HG03025 (cell line): ENCODE data around the gene TSEN2.

Experiments used
- ATAC-seq: cut with Tn5 transposase; IDR thresholded peaks from one replicate; pipeline ENCODE4 v1.9.1; 2021; ENCODE audit warnings: mild to moderate bottlenecking, moderate library complexity; ENCODE audit not compliant: unreplicated experiment, low FRiP score

TSEN2 gene

DNA sequence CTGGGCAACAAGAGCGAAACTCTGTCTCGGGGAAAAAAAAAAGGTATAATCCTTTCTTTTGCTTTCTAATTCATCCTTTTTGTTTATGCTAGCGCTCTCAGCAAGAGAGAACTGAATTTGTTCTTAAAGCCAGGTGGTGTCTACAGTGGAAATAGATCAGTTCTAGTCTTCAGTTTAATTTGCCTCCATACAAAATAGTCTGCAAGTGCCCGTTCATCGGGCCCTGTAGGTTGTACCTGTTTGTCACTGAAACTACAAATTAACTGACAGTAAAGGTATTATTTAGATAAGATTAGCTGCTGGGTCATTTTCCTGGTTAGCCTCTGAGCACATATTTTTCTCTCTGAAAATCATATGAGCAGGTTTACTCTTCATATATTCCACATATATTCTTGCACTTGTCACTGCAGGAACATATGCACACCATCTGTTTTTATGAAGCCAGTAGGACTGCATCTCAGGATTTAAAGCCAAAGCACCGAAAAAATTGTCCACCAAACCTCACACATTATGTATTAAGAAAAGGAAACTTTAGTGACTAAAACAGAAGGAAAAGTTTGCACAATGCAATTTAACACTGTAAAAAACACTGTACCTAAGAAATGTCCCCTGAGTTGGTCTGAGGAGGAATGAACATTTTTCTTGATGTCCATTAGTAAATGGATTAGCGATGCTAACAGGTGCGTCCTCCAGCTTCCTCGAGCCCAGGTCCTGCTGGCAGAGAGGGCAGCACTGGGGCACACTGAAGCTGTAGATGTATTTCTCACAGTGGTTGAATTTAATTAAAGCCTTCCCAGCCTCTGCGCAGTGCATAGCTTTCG lies 60.6 kb downstream of the TSEN2 start:
- no peak for ATAC-seq

DNA sequence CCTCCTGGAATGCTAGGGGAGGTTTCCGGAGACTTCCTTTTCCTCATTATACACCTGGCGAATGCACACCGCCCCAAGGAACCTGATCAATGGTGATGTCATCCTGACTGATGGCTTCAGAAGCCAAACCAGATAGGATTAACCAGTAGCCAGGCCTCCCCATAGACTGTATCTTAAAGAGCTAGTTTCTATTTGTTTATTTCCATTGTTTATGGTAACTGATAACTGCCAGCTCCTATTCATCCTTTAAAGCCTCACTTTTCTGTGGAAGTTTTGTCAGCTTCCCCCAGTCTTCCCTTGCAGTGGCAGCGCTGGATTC lies 61.2 kb downstream of the TSEN2 start, which contains the start of gene MKRN2OS:
MKRN2OS (minus strand) TSS at position 27 of the 319 bp plus-strand sequence. CDS start 35 bp downstream, outside the sequence.
- ATAC-seq: no peak

DNA sequence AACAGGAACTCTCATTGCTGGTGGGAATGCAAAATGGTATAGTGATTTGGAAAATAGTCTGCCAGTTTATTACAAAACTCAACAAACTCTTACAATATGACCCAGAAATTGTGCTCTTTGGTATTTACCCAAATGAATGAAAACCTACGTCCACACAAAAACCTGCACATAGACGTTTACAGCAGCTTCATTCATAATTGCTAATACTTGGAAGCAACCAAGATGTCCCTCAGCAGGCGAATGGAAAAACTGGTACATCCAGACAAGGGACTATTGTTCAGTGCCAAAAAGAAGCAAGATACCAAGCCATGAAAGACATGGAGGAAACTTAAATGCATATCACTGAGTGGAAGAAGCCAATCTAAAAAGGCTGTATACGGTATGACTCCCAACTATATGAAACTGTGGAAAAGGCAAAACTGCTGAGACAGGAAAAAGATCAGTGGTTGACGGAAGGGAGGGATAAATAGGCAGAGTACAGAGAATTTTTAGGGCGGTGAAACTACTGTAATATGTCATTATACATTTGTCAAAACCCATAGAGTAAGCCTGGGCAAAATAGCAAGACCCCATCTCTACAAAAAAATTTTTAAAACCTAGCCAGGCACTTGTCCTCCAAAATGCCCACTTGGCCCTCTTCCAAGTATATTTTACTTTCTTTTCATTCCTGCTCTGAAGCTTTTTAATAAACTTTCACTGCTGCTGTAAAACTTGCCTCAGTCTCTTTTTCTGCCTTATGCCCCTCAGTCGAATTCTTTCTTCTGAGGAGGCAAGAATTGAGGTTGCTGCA lies 65.9 kb downstream of the TSEN2 start:
- ATAC-seq: no peak

DNA sequence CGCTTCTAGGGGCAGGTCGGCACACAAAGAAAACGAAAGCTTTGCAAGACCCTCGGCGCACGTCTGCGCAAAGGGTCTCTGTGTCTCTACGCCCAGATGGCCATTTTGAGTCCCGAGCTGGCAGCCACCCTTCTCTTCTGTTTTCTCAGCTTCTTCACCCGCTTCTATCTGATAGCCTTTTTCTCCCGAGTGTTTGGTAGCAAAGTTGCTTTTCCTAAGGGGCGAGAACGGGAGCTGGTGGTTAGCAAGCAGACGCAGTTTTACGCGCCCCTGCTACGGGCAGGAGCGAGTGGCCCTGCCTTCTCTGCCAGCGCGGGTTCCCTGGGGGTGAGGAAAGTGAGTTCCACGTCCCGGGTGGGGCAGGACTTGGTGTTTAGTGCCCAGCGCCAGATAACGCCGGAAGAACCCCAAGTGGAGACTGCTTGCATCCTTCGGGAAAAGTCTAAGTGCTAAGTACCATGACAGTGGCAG lies 69.7 kb downstream of the TSEN2 start:
- ATAC-seq: no peak

DNA sequence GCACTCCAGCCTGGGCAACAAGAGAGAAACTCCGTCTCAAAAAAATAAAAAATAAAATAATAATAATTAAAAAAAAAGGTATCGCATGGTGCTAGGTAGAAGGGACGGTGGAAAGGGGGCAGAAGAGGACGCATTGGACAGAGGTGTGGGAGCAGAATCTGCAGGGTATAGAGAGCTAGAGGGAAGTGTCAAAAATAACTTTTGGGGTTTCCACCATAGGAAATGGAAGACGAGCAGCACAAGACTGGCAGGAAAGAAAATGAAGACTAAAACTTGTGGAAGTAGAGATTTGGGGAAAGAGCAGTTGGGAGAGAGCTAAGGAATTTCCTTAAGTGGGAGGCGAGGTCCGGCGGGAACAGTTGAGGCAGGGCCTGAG lies 72.0 kb downstream of the TSEN2 start:
- peak; percentile 10 for ATAC-seq

DNA sequence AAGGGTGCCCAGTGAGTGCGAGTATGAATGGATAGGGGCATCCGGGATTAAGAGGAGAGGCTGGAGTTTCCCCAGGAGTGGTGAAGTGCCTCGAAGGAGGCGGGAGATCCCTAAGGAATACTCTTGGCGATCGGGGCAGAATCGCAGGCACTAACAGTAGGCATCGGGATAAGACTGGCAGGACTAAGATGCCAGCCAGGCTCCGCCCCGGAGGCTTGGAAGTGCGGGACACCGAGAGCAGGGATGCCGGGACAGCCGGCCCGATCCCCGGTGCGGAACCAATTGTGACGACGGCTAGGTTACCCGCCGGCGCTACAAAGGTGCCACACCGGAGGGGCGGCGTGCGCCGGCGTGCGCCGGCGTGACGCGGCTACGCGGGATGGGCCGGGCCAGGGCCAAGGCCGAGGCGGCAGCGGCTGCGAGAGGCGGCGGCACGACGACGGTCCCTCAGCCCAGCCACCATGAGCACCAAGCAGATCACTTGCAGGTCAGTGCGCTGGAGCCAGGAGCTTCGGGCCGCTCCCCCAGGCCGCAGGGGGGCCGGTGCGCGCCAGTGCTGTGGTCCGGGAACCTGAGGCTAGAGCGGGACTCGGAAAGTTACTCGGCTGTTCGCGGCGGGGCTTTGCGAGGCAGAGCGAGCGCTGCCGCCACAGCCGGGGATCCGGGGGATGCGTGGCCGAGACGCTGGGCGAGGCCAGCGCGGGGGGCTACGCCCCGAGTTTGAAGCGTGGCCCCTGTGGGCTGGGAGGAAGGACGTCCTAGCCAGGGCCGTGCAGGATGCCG lies 72.6 kb downstream of the TSEN2 start, which contains the start of gene MKRN2:
MKRN2 (plus strand) TSS at position 398 of the 783 bp plus-strand sequence; CDS start at position 462, 64 bp downstream.
- ATAC-seq: peak; percentile 77

DNA sequence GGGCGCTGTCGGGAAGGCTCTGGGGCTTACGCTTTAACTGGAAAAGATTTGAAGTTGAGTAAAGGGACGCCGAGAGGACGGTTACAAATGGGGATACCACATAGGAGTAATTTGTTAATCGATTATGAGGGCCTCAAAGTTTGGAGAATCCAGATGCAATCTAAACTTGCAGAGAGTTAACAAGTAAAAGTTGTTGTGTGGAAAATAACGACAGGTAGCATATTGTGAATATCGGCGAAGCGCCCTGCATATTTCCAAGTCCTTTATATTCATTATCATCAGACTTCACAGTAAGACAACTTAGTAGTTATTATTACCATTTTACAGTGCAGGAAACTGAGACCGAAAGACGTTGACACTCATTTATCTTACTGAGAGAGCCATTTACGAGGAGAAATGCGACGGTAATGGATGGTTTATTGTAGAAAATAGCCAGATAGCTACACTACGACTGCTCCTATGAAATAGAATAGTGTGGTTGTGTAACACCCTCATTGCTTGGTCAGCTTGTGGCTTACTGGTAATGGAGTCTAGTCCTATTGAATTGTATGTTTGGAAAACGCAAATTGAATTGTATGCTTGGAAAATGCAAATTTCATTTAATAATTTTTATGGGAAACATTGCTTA lies 73.3 kb downstream of the TSEN2 start:
- no peak for ATAC-seq

DNA sequence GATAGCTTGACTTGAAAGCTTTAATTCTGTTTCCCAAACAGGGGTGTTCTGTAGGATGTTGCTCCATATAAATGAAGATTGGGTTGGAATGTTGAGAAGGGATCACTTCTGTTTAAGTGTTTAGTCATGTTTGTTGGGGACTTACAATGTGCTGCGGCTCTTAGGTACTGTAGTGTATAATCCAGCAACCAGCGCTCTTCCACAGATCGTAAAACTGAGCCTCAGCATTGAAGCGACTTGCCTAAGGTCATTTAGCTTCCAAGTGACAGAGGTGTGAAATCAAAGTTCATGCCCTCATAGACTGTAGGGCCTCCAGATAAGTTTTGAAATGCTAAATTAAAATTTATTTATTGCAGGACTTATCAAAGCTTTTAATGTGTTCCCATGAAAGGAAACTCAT lies 74.4 kb downstream of the TSEN2 start:
- no peak for ATAC-seq

DNA sequence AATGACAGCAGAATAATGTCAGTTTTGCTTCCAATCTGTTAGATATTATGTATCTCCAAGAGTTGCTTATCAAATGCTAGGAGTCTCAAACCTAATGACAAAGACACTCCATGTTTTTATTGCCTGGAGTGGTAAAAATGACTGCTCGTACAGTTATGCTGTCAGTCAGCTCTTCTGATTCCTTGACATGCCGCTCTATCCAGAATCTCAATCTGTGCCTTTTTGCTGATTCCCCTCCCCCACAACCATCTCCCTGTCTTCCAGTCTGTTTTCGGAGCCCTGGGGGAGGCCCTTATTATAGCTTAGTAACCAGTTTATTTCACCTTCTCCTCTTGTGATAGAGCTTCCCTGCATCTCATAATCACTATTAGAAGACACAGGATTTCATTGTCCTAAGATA lies 75.2 kb downstream of the TSEN2 start:
- no peak for ATAC-seq

DNA sequence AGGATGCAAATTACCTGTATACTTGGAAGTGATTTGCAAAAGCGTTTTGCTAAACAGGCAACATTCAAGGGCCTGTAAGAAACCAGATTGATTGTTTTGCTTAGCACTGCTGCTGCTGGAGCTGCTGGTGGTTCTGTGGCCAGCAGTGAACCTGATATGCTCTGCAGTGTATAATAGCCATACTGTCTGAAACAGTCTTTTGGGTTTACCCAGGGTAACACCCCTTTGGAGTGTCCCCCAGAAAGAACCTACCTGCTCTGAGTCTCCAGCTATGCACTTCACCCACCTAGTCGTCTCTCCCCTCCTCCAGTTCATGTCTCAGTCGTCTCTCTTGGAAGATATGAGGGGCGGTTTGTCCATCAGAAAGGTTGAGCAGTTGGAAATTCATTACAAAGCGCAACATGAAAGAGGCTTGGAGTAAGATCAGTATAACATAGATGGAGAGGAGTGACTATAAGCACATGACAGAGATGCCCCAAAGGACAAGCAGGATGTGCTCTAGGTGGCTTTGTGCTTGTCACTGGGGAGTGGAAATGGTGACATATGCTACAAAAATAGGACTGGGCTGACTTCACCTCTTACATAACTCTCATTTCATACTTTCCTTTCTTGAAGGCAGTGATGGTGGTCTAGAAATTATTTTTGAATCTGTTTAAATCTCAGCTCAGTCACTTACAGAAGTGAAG lies 76.4 kb downstream of the TSEN2 start:
- ATAC-seq: no peak

DNA sequence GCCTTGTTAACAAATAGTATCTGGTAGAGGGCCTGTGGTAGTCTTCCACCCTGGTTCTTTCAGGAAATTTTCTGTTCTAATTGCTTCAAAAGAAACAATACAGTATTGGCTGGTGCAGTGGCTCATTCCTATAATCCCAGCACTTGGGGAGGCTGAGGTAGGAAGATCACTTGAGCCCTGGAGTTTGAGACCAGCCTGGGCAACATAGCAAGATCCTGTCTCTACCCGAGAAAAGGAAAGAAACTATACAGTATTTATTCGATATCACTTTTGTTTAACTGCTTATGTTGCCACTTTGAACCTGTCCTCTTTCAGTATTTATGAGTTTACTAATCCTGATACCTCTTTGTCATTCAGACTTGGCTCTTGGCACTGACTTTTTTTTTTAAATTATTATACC lies 77.1 kb downstream of the TSEN2 start:
- ATAC-seq: no peak

DNA sequence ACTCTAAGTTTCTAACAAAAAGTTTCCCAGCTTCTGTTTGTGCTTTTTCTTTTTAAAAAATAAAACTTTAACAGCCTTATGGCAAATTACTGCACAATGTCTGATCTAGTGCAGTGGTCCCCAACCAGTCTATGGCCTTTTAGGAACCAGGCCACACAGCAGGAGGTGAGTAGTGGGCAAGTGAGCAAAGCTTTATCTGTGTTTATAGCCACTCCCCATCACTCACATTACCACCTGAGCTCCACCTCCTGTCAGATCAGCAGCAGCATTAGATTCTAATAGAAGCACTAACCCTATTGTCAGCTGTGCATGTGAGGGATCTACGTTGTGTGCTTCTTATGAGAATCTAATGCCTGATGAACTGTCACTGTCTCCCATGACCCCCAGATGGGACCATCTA lies 78.2 kb downstream of the TSEN2 start:
- ATAC-seq: no peak

DNA sequence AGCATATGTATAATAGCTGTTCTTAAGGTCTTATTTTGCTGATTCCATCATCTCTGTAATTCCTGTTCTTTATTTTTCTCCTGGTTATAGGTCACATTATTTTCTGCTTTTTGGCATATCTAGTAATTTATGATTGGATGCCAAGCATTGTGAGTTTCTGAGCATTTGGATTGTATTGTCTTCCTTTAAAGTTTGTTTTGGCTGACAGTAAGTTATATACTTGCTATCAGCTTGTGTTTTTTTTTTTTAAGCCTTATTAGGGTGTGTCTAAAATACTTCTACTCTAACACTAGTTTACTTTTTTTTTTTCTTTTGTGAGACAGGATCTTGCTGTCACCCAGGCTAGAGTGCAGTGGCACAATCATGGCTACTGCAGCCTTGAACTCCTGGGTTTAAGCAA lies 82.7 kb downstream of the TSEN2 start:
- no peak for ATAC-seq

DNA sequence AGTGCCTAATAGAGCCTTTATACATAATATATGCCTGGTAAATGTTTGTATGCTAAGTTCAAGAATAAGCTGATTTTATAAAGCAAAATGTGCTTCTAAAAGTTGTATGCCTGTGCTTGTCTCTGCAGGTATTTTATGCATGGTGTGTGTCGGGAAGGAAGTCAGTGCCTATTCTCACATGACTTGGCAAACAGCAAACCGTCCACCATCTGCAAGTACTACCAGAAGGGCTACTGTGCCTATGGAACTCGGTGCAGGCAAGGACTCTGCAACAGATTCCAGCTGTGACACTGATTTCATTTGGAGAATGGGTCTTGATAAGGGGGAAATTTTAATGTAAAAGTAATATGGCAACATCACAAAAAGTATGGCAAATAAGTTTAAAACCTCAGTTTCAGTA lies 84.5 kb downstream of the TSEN2 start:
- ATAC-seq: no peak

DNA sequence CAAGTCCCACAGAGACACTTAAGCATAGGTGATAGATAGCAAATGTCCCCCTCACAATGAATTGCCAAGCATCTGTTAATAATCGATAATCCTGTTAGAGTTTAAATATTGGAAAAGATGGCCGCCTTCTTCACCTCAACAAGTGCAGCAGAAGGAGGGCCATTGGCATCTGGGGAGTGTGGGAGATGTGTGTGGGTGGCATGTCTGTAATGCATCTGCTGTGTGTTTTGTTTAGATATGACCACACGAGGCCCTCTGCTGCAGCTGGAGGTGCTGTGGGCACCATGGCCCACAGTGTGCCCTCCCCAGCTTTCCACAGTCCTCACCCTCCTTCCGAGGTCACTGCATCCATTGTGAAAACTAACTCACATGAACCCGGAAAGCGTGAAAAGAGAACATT lies 85.6 kb downstream of the TSEN2 start:
- no peak for ATAC-seq

DNA sequence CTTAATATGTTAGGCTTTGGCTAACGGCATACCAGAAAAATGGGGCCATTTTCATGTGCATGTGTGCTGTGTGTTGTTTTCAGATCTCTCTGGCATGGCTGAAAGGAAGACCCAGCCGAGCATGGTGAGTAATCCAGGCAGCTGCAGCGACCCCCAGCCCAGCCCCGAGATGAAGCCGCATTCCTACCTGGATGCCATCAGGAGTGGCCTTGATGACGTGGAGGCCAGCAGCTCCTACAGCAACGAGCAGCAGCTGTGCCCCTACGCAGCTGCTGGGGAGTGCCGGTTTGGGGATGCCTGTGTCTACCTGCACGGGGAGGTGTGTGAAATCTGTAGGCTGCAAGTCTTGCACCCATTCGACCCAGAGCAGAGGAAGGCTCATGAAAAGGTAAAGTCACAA lies 87.7 kb downstream of the TSEN2 start:
- no peak for ATAC-seq

DNA sequence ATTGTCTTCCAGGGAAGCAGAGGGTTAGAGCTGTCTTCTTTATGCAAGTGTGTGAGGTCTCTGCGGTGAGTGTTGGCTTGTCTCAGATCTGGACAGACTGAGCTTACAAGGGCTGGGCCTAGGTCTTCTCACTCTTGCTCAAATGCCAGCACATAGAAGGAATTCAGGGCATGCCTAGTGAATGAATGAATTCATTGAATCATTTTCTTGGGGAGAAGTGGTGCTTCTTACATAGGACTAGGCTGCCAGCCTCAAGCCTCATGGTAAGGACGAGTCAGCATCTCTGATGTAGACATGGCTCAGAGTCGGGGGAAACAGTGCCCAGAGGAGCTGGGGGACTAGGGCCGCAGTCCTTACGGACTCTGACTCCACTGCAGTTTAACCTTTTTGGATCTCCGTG lies 89.9 kb downstream of the TSEN2 start:
- ATAC-seq: no peak

DNA sequence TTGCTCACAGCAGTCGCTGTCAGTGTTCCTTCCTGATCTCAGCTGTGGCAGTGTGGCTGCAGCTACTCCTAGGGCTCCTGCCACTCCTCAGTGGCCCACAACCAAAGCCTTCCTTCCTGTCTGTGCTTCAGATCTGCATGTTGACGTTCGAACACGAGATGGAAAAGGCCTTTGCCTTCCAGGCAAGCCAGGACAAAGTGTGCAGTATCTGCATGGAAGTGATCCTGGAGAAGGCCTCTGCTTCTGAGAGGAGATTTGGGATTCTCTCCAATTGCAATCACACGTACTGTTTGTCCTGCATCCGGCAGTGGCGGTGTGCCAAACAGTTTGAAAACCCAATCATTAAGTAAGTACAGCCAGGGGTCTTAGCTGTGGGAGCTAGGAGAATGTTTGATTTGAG lies 90.4 kb downstream of the TSEN2 start:
- no peak for ATAC-seq

DNA sequence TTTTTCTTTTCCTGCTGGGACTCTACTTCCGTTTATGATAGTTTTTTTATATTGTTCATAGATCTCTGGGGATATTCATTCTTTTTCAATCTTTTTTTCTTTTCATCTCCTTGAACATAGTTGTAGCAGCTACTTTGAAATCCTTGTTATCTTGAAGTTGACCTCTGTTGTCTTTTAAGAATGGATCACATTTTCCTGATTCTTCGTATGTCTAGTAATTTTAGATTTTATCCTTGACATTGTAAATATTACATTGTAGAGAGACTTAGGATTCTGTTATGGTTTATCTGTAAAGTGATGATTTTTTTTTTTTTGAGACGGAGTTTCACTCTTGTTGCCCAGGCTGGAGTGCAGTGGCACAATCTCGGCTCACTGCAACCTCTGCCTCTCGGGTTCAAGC lies 93.1 kb downstream of the TSEN2 start:
- no peak for ATAC-seq

DNA sequence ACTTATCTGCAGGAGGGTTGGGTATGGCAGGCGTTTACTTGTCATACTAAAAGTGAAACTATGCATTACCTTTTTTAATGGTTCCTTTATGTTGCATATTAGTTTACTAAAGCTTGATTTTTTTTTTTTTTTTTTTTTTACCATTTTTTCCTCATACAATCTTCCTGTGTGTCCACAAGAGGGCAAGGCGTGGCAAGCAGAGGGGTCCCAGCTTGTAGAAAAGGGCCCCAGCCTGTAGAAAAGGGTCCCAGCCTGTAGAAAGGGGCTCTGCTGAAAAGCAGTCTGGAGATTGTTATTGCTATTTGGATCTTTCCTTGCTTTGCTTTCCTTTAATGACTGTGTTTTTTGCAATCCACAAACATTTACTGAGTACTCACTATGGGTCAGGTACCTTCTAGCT lies 94.5 kb downstream of the TSEN2 start:
- ATAC-seq: no peak
